Osteoblast (primary cell): ENCODE data around the gene OAS3. TPM values are rescaled to one million over a fixed set of nuclear protein-coding genes. Genes with fewer than 3 reads are reported as not detected.

Experiments
- DNase-seq: peaks from one replicate; pipeline ENCODE4 v3.0.0; 2011; ENCODE audit warnings: low spot score, mixed read lengths; ENCODE audit not compliant: insufficient read length; ENCODE audit errors: missing footprints
- H2AFZ ChIP-seq: 2 replicates; pipeline ENCODE4 v1.6.0; 2011; ENCODE audit warnings: mild to moderate bottlenecking, low read length
- H3K27ac ChIP-seq: 2 replicates; pipeline ENCODE4 v1.5.1; 2011; ENCODE audit warnings: mild to moderate bottlenecking, low read depth, low read length, moderate library complexity
- H3K27me3 ChIP-seq: 2 replicates; pipeline ENCODE4 v1.6.0; 2012; ENCODE audit warnings: mild to moderate bottlenecking, control low read depth, inconsistent platforms, low read length, moderate library complexity; ENCODE audit not compliant: insufficient read depth
- H3K36me3 ChIP-seq: 2 replicates; pipeline ENCODE4 v1.5.1; 2011; ENCODE audit warnings: mild to moderate bottlenecking, low read length, control low read depth, moderate library complexity; ENCODE audit not compliant: insufficient read depth
- H3K4me1 ChIP-seq: 2 replicates; pipeline ENCODE4 v1.5.1; 2011; ENCODE audit warnings: mild to moderate bottlenecking, low read length, control low read depth, moderate library complexity; ENCODE audit not compliant: insufficient read depth
- H3K4me2 ChIP-seq: 2 replicates; pipeline ENCODE4 v1.6.0; 2011; ENCODE audit warnings: mild to moderate bottlenecking, low read length; ENCODE audit not compliant: insufficient read depth
- H3K4me3 ChIP-seq: fragments of 200-600 bp; sonication (generic); 3 replicates; pipeline ENCODE4 v1.5.1; 2012; ENCODE audit warnings: mild to moderate bottlenecking, low read length, inconsistent platforms; ENCODE audit not compliant: insufficient read depth
- H3K79me2 ChIP-seq: 2 replicates; pipeline ENCODE4 v1.6.0; 2012; ENCODE audit warnings: mild to moderate bottlenecking, low read length, control low read depth, inconsistent platforms; ENCODE audit not compliant: insufficient read depth
- H3K9me3 ChIP-seq: 2 replicates; pipeline ENCODE4 v1.5.1; 2011; ENCODE audit warnings: low read depth, low read length, control low read depth
- H4K20me1 ChIP-seq: 2 replicates; pipeline ENCODE4 v1.6.0; 2012; ENCODE audit warnings: mild to moderate bottlenecking, low read length, control low read depth; ENCODE audit not compliant: insufficient read depth
- total RNA-seq: library from RNA; depleted of rRNA; stranded (reverse); fragments of >200 nt; gene quantifications from 2 replicates; pipeline ENCODE4 v1.2.3, GENCODE V29; 2012
- TF ChIP-seq, protein P1 (sequence below): IDR thresholded peaks from 2 replicates; pipeline ENCODE4 v1.5.1; 2011; ENCODE audit warnings: mild to moderate bottlenecking, low read depth, low read length, moderate library complexity; ENCODE audit errors: extremely low read depth

Gene OAS3
- total RNA-seq, 1 donor, result 6.9 TPM

DNA sequence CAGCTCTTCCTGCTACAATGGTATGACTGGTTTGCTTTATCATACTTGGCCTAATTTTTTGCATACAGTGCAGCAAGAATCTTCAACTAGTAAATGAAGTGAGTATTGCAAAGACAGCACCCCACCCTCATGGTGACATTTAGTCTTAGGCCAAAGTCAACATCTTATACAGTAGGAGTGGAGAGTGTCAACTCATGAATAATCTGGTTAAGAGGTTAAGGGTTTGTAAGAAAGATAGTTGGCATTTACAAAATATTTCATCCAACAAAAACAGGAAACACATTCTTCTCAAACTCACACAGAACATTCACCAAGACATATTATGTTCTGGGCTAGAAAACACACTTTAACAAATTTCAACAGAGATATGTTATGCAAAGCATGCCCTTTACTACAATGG lies 33.7 kb upstream of the OAS3 start:
- H2AFZ ChIP-seq, result no peak overlapping the region
- DNase-seq, result peak; percentile 86
- H3K27me3 ChIP-seq, result peaks cover 9% of the 10 kb centered on the region
- H3K4me3 ChIP-seq, result no peak overlapping the region
- H3K4me1 ChIP-seq, result peaks cover 23% of the 10 kb centered on the region
- H4K20me1 ChIP-seq, result no peaks in the 10 kb centered on the region
- no peak overlapping the region for H3K27ac ChIP-seq
- TF ChIP-seq, protein P1, sequence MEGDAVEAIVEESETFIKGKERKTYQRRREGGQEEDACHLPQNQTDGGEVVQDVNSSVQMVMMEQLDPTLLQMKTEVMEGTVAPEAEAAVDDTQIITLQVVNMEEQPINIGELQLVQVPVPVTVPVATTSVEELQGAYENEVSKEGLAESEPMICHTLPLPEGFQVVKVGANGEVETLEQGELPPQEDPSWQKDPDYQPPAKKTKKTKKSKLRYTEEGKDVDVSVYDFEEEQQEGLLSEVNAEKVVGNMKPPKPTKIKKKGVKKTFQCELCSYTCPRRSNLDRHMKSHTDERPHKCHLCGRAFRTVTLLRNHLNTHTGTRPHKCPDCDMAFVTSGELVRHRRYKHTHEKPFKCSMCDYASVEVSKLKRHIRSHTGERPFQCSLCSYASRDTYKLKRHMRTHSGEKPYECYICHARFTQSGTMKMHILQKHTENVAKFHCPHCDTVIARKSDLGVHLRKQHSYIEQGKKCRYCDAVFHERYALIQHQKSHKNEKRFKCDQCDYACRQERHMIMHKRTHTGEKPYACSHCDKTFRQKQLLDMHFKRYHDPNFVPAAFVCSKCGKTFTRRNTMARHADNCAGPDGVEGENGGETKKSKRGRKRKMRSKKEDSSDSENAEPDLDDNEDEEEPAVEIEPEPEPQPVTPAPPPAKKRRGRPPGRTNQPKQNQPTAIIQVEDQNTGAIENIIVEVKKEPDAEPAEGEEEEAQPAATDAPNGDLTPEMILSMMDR, result no peak
- H3K79me2 ChIP-seq, result no peaks in the 10 kb centered on the region
- H3K36me3 ChIP-seq, result no peaks in the 10 kb centered on the region
- H3K9me3 ChIP-seq, result no peaks in the 10 kb centered on the region
- H3K4me2 ChIP-seq, result no peak overlapping the region

DNA sequence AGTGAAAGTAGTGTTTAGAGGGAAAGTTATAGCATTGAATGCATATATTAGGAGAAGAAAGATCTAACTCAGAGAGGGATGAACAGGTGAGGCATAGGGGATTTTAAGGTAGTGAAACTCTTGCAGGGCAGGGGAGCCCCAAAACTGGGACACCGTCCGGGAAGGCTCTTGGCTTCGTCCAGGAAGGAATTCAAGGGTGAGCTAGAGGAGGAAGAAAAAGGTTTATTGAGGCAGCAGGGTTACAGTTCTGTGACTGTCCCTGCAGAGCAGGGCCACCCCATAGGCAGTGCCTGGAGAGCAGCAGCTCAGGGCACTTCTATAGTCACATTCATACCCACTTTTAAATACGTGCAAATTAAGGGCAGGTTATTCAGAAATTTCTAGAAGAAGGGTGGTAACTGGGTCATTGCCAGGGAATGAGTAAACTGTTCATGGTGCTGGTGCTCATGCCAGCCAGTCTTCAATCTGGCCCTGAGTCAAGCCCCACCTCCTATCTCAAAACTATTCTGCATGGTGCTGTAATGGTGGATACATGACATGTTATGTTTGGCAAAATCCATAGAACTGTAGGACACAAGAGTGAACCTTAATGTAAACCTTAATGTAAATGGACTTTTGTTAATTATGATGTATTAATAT lies 32.7 kb upstream of the OAS3 start:
- Histone ChIP-seq H3K27me3 (peaks cover 13% of the 10 kb centered on the region), H3K79me2 (no peaks in the 10 kb centered on the region), H3K27ac (no peak overlapping the region), H3K36me3 (no peaks in the 10 kb centered on the region), H3K4me3 (no peak overlapping the region), H3K4me1 (peaks cover 23% of the 10 kb centered on the region), H4K20me1 (no peaks in the 10 kb centered on the region), H3K4me2 (no peak overlapping the region), H3K9me3 (no peaks in the 10 kb centered on the region), H2AFZ (no peak overlapping the region)
- peak; percentile 82 for DNase-seq
- TF ChIP-seq, protein P1, result no peak

DNA sequence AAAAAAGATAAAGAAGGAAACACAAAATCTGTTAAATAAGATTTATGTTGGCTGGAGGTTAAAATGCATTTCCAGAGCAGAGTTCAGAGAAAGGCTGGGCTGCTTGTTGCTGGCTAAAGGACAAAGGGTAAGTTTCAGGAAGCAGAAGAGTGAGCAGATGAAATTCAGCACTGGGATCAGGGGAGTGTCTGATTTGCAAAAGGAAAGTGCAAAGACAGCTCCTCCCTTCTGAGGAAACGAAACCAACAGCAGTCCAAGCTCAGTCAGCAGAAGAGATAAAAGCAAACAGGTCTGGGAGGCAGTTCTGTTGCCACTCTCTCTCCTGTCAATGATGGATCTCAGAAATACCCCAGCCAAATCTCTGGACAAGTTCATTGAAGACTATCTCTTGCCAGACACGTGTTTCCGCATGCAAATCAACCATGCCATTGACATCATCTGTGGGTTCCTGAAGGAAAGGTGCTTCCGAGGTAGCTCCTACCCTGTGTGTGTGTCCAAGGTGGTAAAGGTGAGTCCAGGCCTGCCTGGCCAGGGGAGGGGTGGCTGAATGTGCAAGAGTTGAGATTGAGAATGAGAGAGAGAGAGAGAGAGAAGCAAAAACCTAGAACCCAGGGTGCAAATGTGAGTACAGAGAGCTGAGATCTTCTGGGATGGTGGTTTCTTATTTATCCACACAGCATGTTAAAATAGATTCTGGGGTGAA lies 31.4 kb upstream of the OAS3 start, which contains the start of gene OAS1:
Gene OAS1, plus strand, starts transcription at position 251 of the 703 bp plus-strand sequence. Its CDS starts 78 bp downstream, at position 329.
- Histone ChIP-seq H4K20me1 (no peaks in the 10 kb centered on the region), H3K36me3 (no peaks in the 10 kb centered on the region), H2AFZ (peak within 1 kb of the TSS; percentile 92), H3K9me3 (no peaks in the 10 kb centered on the region), H3K27me3 (peaks cover 18% of the 10 kb centered on the region), H3K4me1 (peaks cover 23% of the 10 kb centered on the region), H3K79me2 (no peaks in the 10 kb centered on the region), H3K27ac (no peak within 1 kb of the TSS), H3K4me2 (peak within 1 kb of the TSS; percentile 66), H3K4me3 (peak within 1 kb of the TSS; percentile 54)
- TF ChIP-seq, protein P1, result no peak
- DNase-seq, result peak; percentile 52

DNA sequence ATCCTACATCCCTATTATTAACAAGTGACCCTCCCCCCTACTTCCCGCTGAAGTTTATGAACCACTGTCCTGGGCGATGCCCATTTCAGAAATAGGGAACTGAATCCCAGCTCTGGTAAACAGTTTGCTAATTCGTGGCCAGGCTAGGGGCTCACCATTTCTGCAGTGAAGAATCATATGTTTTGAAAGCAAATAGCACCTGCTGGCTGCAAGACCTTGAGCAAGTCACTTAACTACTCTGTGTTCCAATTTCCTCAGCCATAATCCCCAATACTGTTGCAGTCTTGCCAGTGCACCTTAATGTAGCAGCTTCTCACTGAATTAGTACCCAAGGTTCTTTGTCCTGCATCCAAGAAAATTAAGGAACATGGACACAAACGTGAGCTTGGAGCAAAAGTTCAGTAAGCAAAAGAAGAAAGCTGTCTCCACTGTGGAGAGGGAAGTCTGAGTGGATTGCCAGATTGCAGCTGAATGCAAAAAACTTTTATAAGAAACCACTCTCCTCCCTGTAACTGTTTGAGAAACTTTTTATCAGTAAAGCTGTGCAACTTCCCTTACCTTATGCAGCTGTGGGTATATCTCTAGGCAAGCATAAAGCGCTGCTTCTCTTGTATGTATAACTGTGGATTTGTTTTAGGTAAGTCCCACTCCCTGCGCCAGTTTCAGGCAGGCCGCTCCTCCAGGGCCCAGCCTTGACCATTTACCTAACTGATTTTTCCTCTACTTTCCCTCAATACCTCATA lies 30.7 kb upstream of the OAS3 start:
- no peaks in the 10 kb centered on the region for H3K9me3 ChIP-seq
- no peaks in the 10 kb centered on the region for H3K36me3 ChIP-seq
- no peaks in the 10 kb centered on the region for H4K20me1 ChIP-seq
- peaks cover 20% of the 10 kb centered on the region for H3K27me3 ChIP-seq
- peaks cover 23% of the 10 kb centered on the region for H3K4me1 ChIP-seq
- no peaks in the 10 kb centered on the region for H3K79me2 ChIP-seq
- no peak overlapping the region for H3K27ac ChIP-seq
- TF ChIP-seq, protein P1, result no peak
- peak; percentile 19 for DNase-seq
- H2AFZ ChIP-seq, result no peak overlapping the region
- peak overlapping the region; percentile 66 for H3K4me2 ChIP-seq
- H3K4me3 ChIP-seq, result no peak overlapping the region
